ENCODE measurements around the gene SOX21.

Gene SOX21

GRCh38 chr13:94682229-94682628, 30.1 kb downstream of the SOX21 start:
- in situ Hi-C loops (cut with HindIII; ENCODE audit: low sequenced_read_pairs): no loop called here

- in situ Hi-C loops (cut with HindIII; ENCODE audit: low sequenced_read_pairs): no loop called here
Measured at GRCh38 chr13:94679614-94680013, 32.7 kb downstream of the SOX21 start.

GRCh38 chr13:94678845-94679244, 33.5 kb downstream of the SOX21 start:
- in situ Hi-C loops (cut with HindIII; ENCODE audit: low sequenced_read_pairs): no loop called here

GRCh38 chr13:94677799-94678198, 34.5 kb downstream of the SOX21 start:
- in situ Hi-C loops (cut with HindIII; ENCODE audit: low sequenced_read_pairs): no loop called here

GRCh38 chr13:94674609-94675348, 37.6 kb downstream of the SOX21 start:
- in situ Hi-C loops (cut with HindIII; ENCODE audit: low sequenced_read_pairs): no loop called here

GRCh38 chr13:94673851-94674250, 38.5 kb downstream of the SOX21 start:
- in situ Hi-C loops (cut with HindIII; ENCODE audit: low sequenced_read_pairs): no loop called here

- in situ Hi-C loops (cut with HindIII; ENCODE audit: low sequenced_read_pairs): no loop called here
Measured at GRCh38 chr13:94672400-94672799, 39.9 kb downstream of the SOX21 start.

- in situ Hi-C loops (cut with HindIII; ENCODE audit: low sequenced_read_pairs): no loop called here
Measured at GRCh38 chr13:94667190-94667589, 45.2 kb downstream of the SOX21 start.

- in situ Hi-C loops (cut with HindIII; ENCODE audit: low sequenced_read_pairs): no loop called here
Measured at GRCh38 chr13:94666065-94666464, 46.3 kb downstream of the SOX21 start.

GRCh38 chr13:94664889-94665288, 47.5 kb downstream of the SOX21 start:
- in situ Hi-C loops (cut with HindIII; ENCODE audit: low sequenced_read_pairs): no loop called here

GRCh38 chr13:94662274-94662945, 49.9 kb downstream of the SOX21 start:
- in situ Hi-C loops (cut with HindIII; ENCODE audit: low sequenced_read_pairs): no loop called here

GRCh38 chr13:94661406-94661805, 50.9 kb downstream of the SOX21 start:
- in situ Hi-C loops (cut with HindIII; ENCODE audit: low sequenced_read_pairs): no loop called here

- in situ Hi-C loops (cut with HindIII; ENCODE audit: low sequenced_read_pairs): no loop called here
Measured at GRCh38 chr13:94660695-94661326, 51.5 kb downstream of the SOX21 start.
